DND-41 (cell line): ENCODE data around the gene LDAF1.

Experiments
- EZH2 ChIP-seq: IDR thresholded peaks from 3 replicates; pipeline ENCODE4 v1.6.1; 2012; ENCODE audit warnings: borderline replicate concordance, low read depth, mild to moderate bottlenecking, moderate library complexity, low read length, inconsistent platforms; ENCODE audit not compliant: severe bottlenecking
- TF ChIP-seq, protein P1 (sequence below): IDR thresholded peaks from 2 replicates; pipeline ENCODE4 v1.5.1; 2012; ENCODE audit warnings: borderline replicate concordance, low read length, moderate library complexity, mild to moderate bottlenecking; ENCODE audit not compliant: poor library complexity, severe bottlenecking; ENCODE audit errors: extremely low read depth

DNA sequence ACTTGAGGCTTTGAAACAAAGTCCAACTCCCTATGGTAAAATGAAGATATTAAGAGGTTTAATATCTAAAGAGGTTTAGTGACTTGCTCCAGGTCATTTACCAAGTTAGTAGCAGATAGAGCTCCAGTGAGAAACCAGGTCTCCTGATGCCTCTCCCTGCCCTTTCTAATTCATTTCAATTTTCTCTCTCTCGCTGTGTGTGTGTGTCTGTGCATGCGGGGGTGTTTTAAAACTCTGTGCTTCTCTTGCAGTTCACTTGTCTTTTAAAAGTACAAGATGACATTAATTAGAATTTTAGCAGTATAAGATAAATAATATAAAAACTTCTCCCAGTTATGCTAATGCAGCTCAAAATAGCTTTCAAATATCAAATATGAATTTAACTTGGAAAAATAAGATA is 61.1 kb downstream of the LDAF1 start:
- TF ChIP-seq, protein P1, sequence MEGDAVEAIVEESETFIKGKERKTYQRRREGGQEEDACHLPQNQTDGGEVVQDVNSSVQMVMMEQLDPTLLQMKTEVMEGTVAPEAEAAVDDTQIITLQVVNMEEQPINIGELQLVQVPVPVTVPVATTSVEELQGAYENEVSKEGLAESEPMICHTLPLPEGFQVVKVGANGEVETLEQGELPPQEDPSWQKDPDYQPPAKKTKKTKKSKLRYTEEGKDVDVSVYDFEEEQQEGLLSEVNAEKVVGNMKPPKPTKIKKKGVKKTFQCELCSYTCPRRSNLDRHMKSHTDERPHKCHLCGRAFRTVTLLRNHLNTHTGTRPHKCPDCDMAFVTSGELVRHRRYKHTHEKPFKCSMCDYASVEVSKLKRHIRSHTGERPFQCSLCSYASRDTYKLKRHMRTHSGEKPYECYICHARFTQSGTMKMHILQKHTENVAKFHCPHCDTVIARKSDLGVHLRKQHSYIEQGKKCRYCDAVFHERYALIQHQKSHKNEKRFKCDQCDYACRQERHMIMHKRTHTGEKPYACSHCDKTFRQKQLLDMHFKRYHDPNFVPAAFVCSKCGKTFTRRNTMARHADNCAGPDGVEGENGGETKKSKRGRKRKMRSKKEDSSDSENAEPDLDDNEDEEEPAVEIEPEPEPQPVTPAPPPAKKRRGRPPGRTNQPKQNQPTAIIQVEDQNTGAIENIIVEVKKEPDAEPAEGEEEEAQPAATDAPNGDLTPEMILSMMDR: no peak
- no peak for TF ChIP-seq EZH2
